ENCODE measurements around the gene INS.

Gene INS

GRCh38 chr11:2160736-2161259 lies at the start of gene INS:
Gene INS, minus strand, starts transcription at chr11:2161209. Its CDS starts 238 bp downstream, at chr11:2160971.
- DNase-seq (ENCODE audit: low spot score): no peak

GRCh38 chr11:2210366-2211112 lies 49.5 kb upstream of the INS start:
- no peak for DNase-seq (ENCODE audit: low spot score)

GRCh38 chr11:2209900-2210321 lies 48.9 kb upstream of the INS start:
- DNase-seq (ENCODE audit: low spot score): no peak

GRCh38 chr11:2209370-2209801 lies 48.4 kb upstream of the INS start:
- DNase-seq (ENCODE audit: low spot score): no peak

GRCh38 chr11:2208691-2209369 lies 47.8 kb upstream of the INS start:
- DNase-seq (ENCODE audit: low spot score): no peak

GRCh38 chr11:2207773-2208621 lies 47.0 kb upstream of the INS start:
- no peak for DNase-seq (ENCODE audit: low spot score)

- no peak for DNase-seq (ENCODE audit: low spot score)
These were observed 46.2 kb upstream of the INS start for GRCh38 chr11:2207212-2207611.

GRCh38 chr11:2205981-2206690 lies 45.1 kb upstream of the INS start:
- no peak for DNase-seq (ENCODE audit: low spot score)

- DNase-seq (ENCODE audit: low spot score): no peak
These were observed 44.3 kb upstream of the INS start for GRCh38 chr11:2205214-2205720.

GRCh38 chr11:2204361-2205213 lies 43.6 kb upstream of the INS start:
- DNase-seq (ENCODE audit: low spot score): no peak

- no peak for DNase-seq (ENCODE audit: low spot score)
These were observed 42.6 kb upstream of the INS start for GRCh38 chr11:2203440-2204259.

GRCh38 chr11:2202900-2203439 lies 42.0 kb upstream of the INS start:
- DNase-seq (ENCODE audit: low spot score): no peak

- DNase-seq (ENCODE audit: low spot score): no peak
These were observed 41.3 kb upstream of the INS start for GRCh38 chr11:2202071-2202899.

GRCh38 chr11:2201542-2201941 lies 40.5 kb upstream of the INS start:
- no peak for DNase-seq (ENCODE audit: low spot score)

- DNase-seq (ENCODE audit: low spot score): no peak
These were observed 40.0 kb upstream of the INS start for GRCh38 chr11:2200957-2201519.

GRCh38 chr11:2200536-2200935 lies 39.5 kb upstream of the INS start:
- DNase-seq (ENCODE audit: low spot score): no peak

- DNase-seq (ENCODE audit: low spot score): no peak
These were observed 38.7 kb upstream of the INS start for GRCh38 chr11:2199466-2200341.
